Upper lobe of left lung (tissue), 6 donors: ENCODE measurements around the gene SUMF1. TPM values are rescaled to one million over a fixed set of nuclear protein-coding genes. Genes with fewer than 3 reads are reported as not detected.

Experiments used
- ATAC-seq, 2 donors: fragments of 200-7000 bp; cut with Tn5 transposase; one replicate each; pipeline ENCODE4 v1.9.1; 2022; ENCODE audit warnings: mild to moderate bottlenecking in 2 of 2, moderate library complexity in 2 of 2; ENCODE audit not compliant: low FRiP score in 2 of 2
- DNase-seq, 2 donors: peaks; one replicate each; pipeline ENCODE4 v3.0.0-alpha.2; 2019 to 2020
- H3K27ac ChIP-seq, 4 donors: fragments of 200-600 bp; sonication (generic); one replicate each; pipeline ENCODE4 v1.5.1; 2016 to 2019
- H3K27me3 ChIP-seq, 4 donors: fragments of 200-600 bp; sonication (generic); one replicate each; pipeline ENCODE4 v1.5.1; 2017 to 2019
- H3K36me3 ChIP-seq, 4 donors: fragments of 200-600 bp; sonication (generic); one replicate each; pipeline ENCODE4 v1.5.1; 2016 to 2019
- H3K4me1 ChIP-seq, 4 donors: fragments of 200-600 bp; sonication (generic); one replicate each; pipeline ENCODE4 v1.5.1; 2018 to 2019
- H3K4me3 ChIP-seq, 4 donors: fragments of 200-600 bp; sonication (generic); one replicate each; pipeline ENCODE4 v1.5.1; 2017 to 2019; ENCODE audit warnings: mild to moderate bottlenecking in 2 of 4, moderate library complexity in 1 of 4
- H3K9me3 ChIP-seq, 4 donors: fragments of 200-600 bp; sonication (generic); one replicate each; pipeline ENCODE4 v1.5.1; 2018 to 2019
- CTCF ChIP-seq, 6 experiments: fragments of 450-650 bp in 4 of 6; fragments of 200-600 bp in 2 of 6; sonication (generic) in 2 of 6; IDR thresholded peaks; one replicate each; pipeline ENCODE4 v1.5.1; 2016 to 2019; ENCODE audit warnings: antibody characterized with exemption in 6 of 6
- EP300 ChIP-seq, 4 donors: sonication (generic); formaldehyde crosslinking; IDR thresholded peaks; one replicate each; pipeline ENCODE4 v1.5.1; 2017; ENCODE audit warnings: antibody characterized with exemption in 4 of 4, control low read depth in 2 of 4
- POLR2A ChIP-seq, 4 donors: fragments of 450-650 bp; IDR thresholded peaks; one replicate each; pipeline ENCODE4 v1.5.1; 2016 to 2017; ENCODE audit warnings: antibody characterized with exemption in 4 of 4, mild to moderate bottlenecking in 2 of 4
- POLR2AphosphoS5 ChIP-seq, 2 donors: sonication (generic); formaldehyde crosslinking; IDR thresholded peaks; one replicate each; pipeline ENCODE4 v1.5.1; 2017; ENCODE audit warnings: antibody characterized with exemption in 2 of 2
- WGBS, 2 donors: methylation state at CpG; one replicate each; pipeline ENCODE4 v1.1.5; 2017 to 2018; 5-methylcytosine and 5-hydroxymethylcytosine counted together
- total RNA-seq, 6 donors: library from RNA; depleted of rRNA in 4 of 6; stranded (reverse); fragments of >200 nt in 4 of 6; gene quantifications; one replicate each; pipeline versions ENCODE4 v1.1.0 to v1.2.1, GENCODE V29; 2016 to 2021
- donor health status: DM: no; HTN: no; CAD: no; lungs with moderate emphysema.
- donor health status: DM: no; HTN: yes; CAD: no; lungs with severe emphysema.

Gene SUMF1
- total RNA-seq, 6 donors from 2014 or later: 34.5 to 63.0 (median 54.0) TPM

- DNase-seq (peak in 1 of 2 donors; percentile 36), ATAC-seq (no peak)
- WGBS, 2 donors: 53 to 54% methylated on average over 4 of the region's 4 CpGs
- no peak overlapping the region for H3K4me3 ChIP-seq
- H3K27ac ChIP-seq: no peak overlapping the region
- no peaks in the 10 kb centered on the region for H3K36me3 ChIP-seq
- peaks cover 0 to 10% (median 7%) of the 10 kb centered on the region in 4 donors for H3K4me1 ChIP-seq
- H3K9me3 ChIP-seq: peaks cover 0 to 2% (median 0%) of the 10 kb centered on the region in 4 donors
- TF ChIP-seq POLR2A (IDR thresholded peaks at IDR 0.05): no peak
- TF ChIP-seq POLR2AphosphoS5 (IDR thresholded peaks at IDR 0.05): no peak
- TF ChIP-seq EP300 (IDR thresholded peaks at IDR 0.05): no peak
- TF ChIP-seq CTCF (IDR thresholded peaks at IDR 0.05): no peak
- H3K27me3 ChIP-seq: no peaks in the 10 kb centered on the region
These were observed 40.2 kb downstream of the SUMF1 start for GRCh38 chr3:4426782-4427344.

GRCh38 chr3:4426261-4426781 is 40.7 kb downstream of the SUMF1 start:
- Histone ChIP-seq H3K27ac (no peak overlapping the region), H3K36me3 (no peaks in the 10 kb centered on the region), H3K4me3 (no peak overlapping the region), H3K9me3 (no peaks in the 10 kb centered on the region), H3K27me3 (no peaks in the 10 kb centered on the region), H3K4me1 (peaks cover 0 to 10% (median 7%) of the 10 kb centered on the region in 4 donors)
- 63 to 75% methylated on average over 3 of the region's 3 CpGs for WGBS, 2 donors
- ATAC-seq (no peak), DNase-seq (no peak)
- TF ChIP-seq CTCF (IDR thresholded peaks at IDR 0.05): no peak
- no peak for TF ChIP-seq POLR2A (IDR thresholded peaks at IDR 0.05)
- TF ChIP-seq POLR2AphosphoS5 (IDR thresholded peaks at IDR 0.05): no peak
- no peak for TF ChIP-seq EP300 (IDR thresholded peaks at IDR 0.05)

GRCh38 chr3:4425707-4426106 is 41.4 kb downstream of the SUMF1 start:
- Histone ChIP-seq H3K27ac (no peak overlapping the region), H3K9me3 (no peaks in the 10 kb centered on the region), H3K4me3 (no peak overlapping the region), H3K36me3 (no peaks in the 10 kb centered on the region), H3K4me1 (peaks cover 0 to 10% (median 7%) of the 10 kb centered on the region in 4 donors), H3K27me3 (no peaks in the 10 kb centered on the region)
- WGBS, 2 donors: 78 to 91% methylated on average over 4 of the region's 4 CpGs
- ATAC-seq (no peak), DNase-seq (no peak)
- TF ChIP-seq CTCF (IDR thresholded peaks at IDR 0.05) (no peak), EP300 (IDR thresholded peaks at IDR 0.05) (no peak), POLR2A (IDR thresholded peaks at IDR 0.05) (no peak), POLR2AphosphoS5 (IDR thresholded peaks at IDR 0.05) (no peak)

- no peak for DNase-seq
- Histone ChIP-seq H3K27ac (no peak overlapping the region), H3K27me3 (no peaks in the 10 kb centered on the region), H3K4me3 (no peak overlapping the region), H3K9me3 (no peaks in the 10 kb centered on the region), H3K4me1 (peaks cover 0 to 10% (median 7%) of the 10 kb centered on the region in 4 donors), H3K36me3 (no peaks in the 10 kb centered on the region)
- TF ChIP-seq EP300 (IDR thresholded peaks at IDR 0.05): no peak
- TF ChIP-seq POLR2AphosphoS5 (IDR thresholded peaks at IDR 0.05): no peak
- no peak for TF ChIP-seq CTCF (IDR thresholded peaks at IDR 0.05)
- no peak for TF ChIP-seq POLR2A (IDR thresholded peaks at IDR 0.05)
- ATAC-seq: no peak
These were observed 42.0 kb downstream of the SUMF1 start for GRCh38 chr3:4425055-4425454.

- WGBS, 2 donors: 66 to 74% methylated on average over 2 of the region's 2 CpGs
- H3K27ac ChIP-seq: peak overlapping the region in 3 of 4 donors; percentile 35 to 54 (median 41)
- H3K27me3 ChIP-seq: no peaks in the 10 kb centered on the region
- no peaks in the 10 kb centered on the region for H3K9me3 ChIP-seq
- H3K4me1 ChIP-seq: peaks cover 0 to 3% (median 0%) of the 10 kb centered on the region in 4 donors
- DNase-seq: peak in 1 of 2 donors; percentile 54
- ATAC-seq: peak; percentile 65 to 68
- H3K36me3 ChIP-seq: peaks cover 0 to 15% (median 9%) of the 10 kb centered on the region in 4 donors
- TF ChIP-seq CTCF (IDR thresholded peaks at IDR 0.05): no peak
- no peak for TF ChIP-seq EP300 (IDR thresholded peaks at IDR 0.05)
- TF ChIP-seq POLR2A (IDR thresholded peaks at IDR 0.05): no peak
- TF ChIP-seq POLR2AphosphoS5 (IDR thresholded peaks at IDR 0.05): no peak
- no peak overlapping the region for H3K4me3 ChIP-seq
These were observed 45.9 kb downstream of the SUMF1 start for GRCh38 chr3:4421121-4421520.
